ENCODE results near the gene ZNF407. TPM values are rescaled to one million over a fixed set of nuclear protein-coding genes. Genes with fewer than 3 reads are reported as not detected.

ZNF407 gene
- total RNA-seq, 1 donor from 2014 or later: 9.0 TPM

DNA sequence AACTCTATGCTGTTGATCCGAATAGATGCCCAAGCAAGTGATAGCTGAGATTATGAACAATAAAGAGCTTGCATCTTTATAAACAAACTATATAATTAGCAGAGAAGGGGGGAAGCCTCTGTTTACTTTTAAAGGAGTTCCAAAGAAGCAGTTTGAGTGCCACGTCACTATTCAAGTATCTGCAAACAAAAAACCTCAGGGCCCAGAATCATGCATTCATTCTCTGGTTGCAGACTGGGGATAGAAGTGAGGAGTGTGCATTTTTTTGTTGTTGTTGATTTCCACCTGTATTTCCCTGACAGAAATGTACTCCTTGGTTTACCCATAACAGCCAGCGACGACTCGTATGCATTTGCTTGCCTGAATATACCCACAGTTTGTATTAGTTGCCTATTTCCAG, 347.0 kb downstream of the ZNF407 start:
- TF ChIP-seq EZH2 (IDR thresholded peaks at IDR 0.05) (no peak), CTCF (IDR thresholded peaks at IDR 0.05) (no peak), EZH2phosphoT487 (IDR thresholded peaks at IDR 0.05) (no peak)
- Histone ChIP-seq H3K9me3 (ENCODE audit: low read depth) (no peaks in the 10 kb centered on the region), H3K9ac (no peak overlapping the region), H3K27ac (no peak overlapping the region), H3K36me3 (no peaks in the 10 kb centered on the region), H3K27me3 (no peaks in the 10 kb centered on the region), H3F3A (ENCODE audit: low read depth) (peaks cover 8% of the 10 kb centered on the region), H3K4me3 (no peak overlapping the region), H2AFZ (replicated peaks) (no peak overlapping the region), H3K79me2 (ENCODE audit: low read depth) (no peaks in the 10 kb centered on the region), H4K20me1 (ENCODE audit: low read depth) (no peaks in the 10 kb centered on the region), H3K4me1 (peaks cover 11% of the 10 kb centered on the region), H3K4me2 (no peak overlapping the region)
- H3K36me3 Mint-ChIP-seq: no peaks in the 10 kb centered on the region
- H3K27me3 Mint-ChIP-seq (ENCODE audit: insufficient read depth, low read depth): peaks cover 3% of the 10 kb centered on the region
- peaks cover 7% of the 10 kb centered on the region for H3K4me1 Mint-ChIP-seq
- DNase-seq (ENCODE audit: low spot score): no peak
- no peak overlapping the region for H3K27ac Mint-ChIP-seq
- H3K4me3 Mint-ChIP-seq: no peak overlapping the region
- H3K9me3 Mint-ChIP-seq: no peaks in the 10 kb centered on the region

DNA sequence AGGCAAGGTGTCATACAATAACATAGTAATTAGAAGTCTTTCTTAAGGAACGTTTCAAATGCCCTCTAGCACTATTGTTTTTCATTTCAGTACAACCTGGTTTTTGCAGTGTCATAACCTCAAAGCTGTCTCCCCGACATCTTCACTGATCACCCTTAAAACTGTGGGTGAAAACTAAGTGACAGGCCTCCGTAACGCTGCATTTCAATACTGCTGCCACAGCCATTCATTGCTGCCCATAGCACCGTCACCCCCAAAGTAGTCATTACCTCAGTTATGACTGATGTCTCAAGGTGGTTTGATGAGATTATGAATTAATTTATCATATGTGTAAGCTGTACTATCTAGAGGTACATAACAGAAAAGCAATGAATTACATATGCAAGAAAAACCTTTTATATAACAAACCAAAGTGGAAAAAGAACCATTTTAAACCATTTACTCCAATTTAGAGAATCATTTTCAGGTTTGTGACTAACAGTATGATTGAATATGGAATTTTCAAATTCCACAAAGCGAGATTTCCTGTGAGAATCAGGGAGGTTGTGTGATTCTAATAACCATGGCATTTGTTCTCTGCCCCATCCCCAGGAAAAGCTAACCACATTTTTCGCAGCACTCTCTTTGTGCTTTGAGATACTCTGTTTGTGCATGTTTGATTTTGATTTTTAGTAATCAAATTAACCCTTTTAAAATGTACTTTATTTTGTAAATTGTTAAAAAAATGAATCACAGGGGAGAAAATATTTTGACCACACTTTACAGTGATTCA, 348.3 kb downstream of the ZNF407 start:
- Histone ChIP-seq H3K9me3 (ENCODE audit: low read depth) (no peaks in the 10 kb centered on the region), H3F3A (ENCODE audit: low read depth) (peaks cover 8% of the 10 kb centered on the region), H2AFZ (replicated peaks) (no peak overlapping the region), H3K27ac (no peak overlapping the region), H3K4me2 (no peak overlapping the region), H3K36me3 (no peaks in the 10 kb centered on the region), H3K27me3 (no peaks in the 10 kb centered on the region), H3K79me2 (ENCODE audit: low read depth) (no peaks in the 10 kb centered on the region), H3K9ac (no peak overlapping the region), H3K4me1 (peaks cover 20% of the 10 kb centered on the region), H3K4me3 (no peak overlapping the region), H4K20me1 (ENCODE audit: low read depth) (no peaks in the 10 kb centered on the region)
- no peaks in the 10 kb centered on the region for H3K36me3 Mint-ChIP-seq
- H3K4me3 Mint-ChIP-seq: no peak overlapping the region
- peaks cover 12% of the 10 kb centered on the region for H3K4me1 Mint-ChIP-seq
- peaks cover 3% of the 10 kb centered on the region for H3K27me3 Mint-ChIP-seq (ENCODE audit: insufficient read depth, low read depth)
- H3K27ac Mint-ChIP-seq: no peak overlapping the region
- no peak for DNase-seq (ENCODE audit: low spot score)
- TF ChIP-seq CTCF (IDR thresholded peaks at IDR 0.05) (no peak), EZH2phosphoT487 (IDR thresholded peaks at IDR 0.05) (no peak), EZH2 (IDR thresholded peaks at IDR 0.05) (no peak)
- no peaks in the 10 kb centered on the region for H3K9me3 Mint-ChIP-seq

- TF ChIP-seq CTCF (IDR thresholded peaks at IDR 0.05): no peak
- peaks cover 23% of the 10 kb centered on the region for H3K4me1 ChIP-seq
Measured at GRCh38 chr18:74946646-74947375, 349.1 kb downstream of the ZNF407 start.

More at GRCh38 chr18:74946646-74947375, 349.1 kb downstream of the ZNF407 start:
- Histone ChIP-seq H3K79me2 (ENCODE audit: low read depth) (no peaks in the 10 kb centered on the region), H3K9ac (no peak overlapping the region), H4K20me1 (ENCODE audit: low read depth) (no peaks in the 10 kb centered on the region), H2AFZ (replicated peaks) (no peak overlapping the region), H3K36me3 (no peaks in the 10 kb centered on the region), H3K4me2 (no peak overlapping the region), H3K4me3 (no peak overlapping the region), H3K9me3 (ENCODE audit: low read depth) (no peaks in the 10 kb centered on the region), H3F3A (ENCODE audit: low read depth) (peaks cover 8% of the 10 kb centered on the region), H3K27me3 (no peaks in the 10 kb centered on the region), H3K27ac (no peak overlapping the region)
- DNase-seq (ENCODE audit: low spot score): no peak
- H3K4me1 Mint-ChIP-seq: peaks cover 15% of the 10 kb centered on the region
- H3K36me3 Mint-ChIP-seq: no peaks in the 10 kb centered on the region
- H3K9me3 Mint-ChIP-seq: no peaks in the 10 kb centered on the region
- H3K4me3 Mint-ChIP-seq: no peak overlapping the region
- H3K27me3 Mint-ChIP-seq (ENCODE audit: insufficient read depth, low read depth): peaks cover 3% of the 10 kb centered on the region
- no peak overlapping the region for H3K27ac Mint-ChIP-seq

Data from neural progenitor cell (in vitro differentiated cells).